Mesenchymal stem cell (in vitro differentiated cells and primary cell): ENCODE data around the gene WDR81.

Experiments
- DNase-seq: peaks from one replicate; pipeline ENCODE4 v3.0.0-alpha.2; 2013
- H2AFZ ChIP-seq: one replicate; pipeline ENCODE4 v1.6.1; 2013; ENCODE audit warnings: low read depth, mild to moderate bottlenecking, control low read depth, inconsistent platforms, low read length, moderate library complexity
- H2AK5ac ChIP-seq: 2 replicates; pipeline ENCODE4 v1.6.1; 2013; ENCODE audit warnings: low read length, moderate library complexity, mild to moderate bottlenecking, inconsistent platforms; ENCODE audit not compliant: severe bottlenecking
- H2BK120ac ChIP-seq: one replicate; pipeline ENCODE4 v1.6.1; 2013; ENCODE audit warnings: low read depth, mild to moderate bottlenecking, inconsistent platforms, low read length, moderate library complexity
- H2BK12ac ChIP-seq, 2 experiments: one replicate each; pipeline ENCODE4 v1.6.1; 2013; ENCODE audit warnings: inconsistent platforms in 2 of 2, low read length in 2 of 2, mild to moderate bottlenecking in 2 of 2, moderate library complexity in 2 of 2, control low read depth in 1 of 2
- H2BK15ac ChIP-seq: one replicate; pipeline ENCODE4 v1.6.1; 2013; ENCODE audit warnings: mild to moderate bottlenecking, low read depth, inconsistent platforms; ENCODE audit not compliant: poor library complexity, severe bottlenecking
- H2BK5ac ChIP-seq: 2 replicates; pipeline ENCODE4 v1.6.1; 2013; ENCODE audit warnings: low read depth, mild to moderate bottlenecking, low read length, control low read depth, inconsistent platforms; ENCODE audit not compliant: poor library complexity, severe bottlenecking
- H3K14ac ChIP-seq, 2 experiments: one replicate each; pipeline ENCODE4 v1.6.1; 2013; ENCODE audit warnings: inconsistent platforms in 2 of 2, low read length in 2 of 2, control low read depth in 1 of 2, mild to moderate bottlenecking in 1 of 2, moderate library complexity in 1 of 2
- H3K18ac ChIP-seq, 2 experiments: one replicate each; pipeline ENCODE4 v1.6.1; 2013; ENCODE audit warnings: inconsistent platforms in 2 of 2, low read length in 2 of 2, control low read depth in 1 of 2, low read depth in 1 of 2, mild to moderate bottlenecking in 1 of 2
- H3K23ac ChIP-seq, 2 experiments: one replicate each; pipeline ENCODE4 v1.6.1; 2013; ENCODE audit warnings: inconsistent platforms in 2 of 2, low read length in 2 of 2, mild to moderate bottlenecking in 2 of 2, moderate library complexity in 2 of 2, control low read depth in 1 of 2
- H3K27ac ChIP-seq: 2 replicates; pipeline ENCODE4 v1.5.1; 2013; ENCODE audit warnings: mild to moderate bottlenecking, moderate library complexity, low read length, control low read depth, inconsistent platforms; ENCODE audit not compliant: poor library complexity, severe bottlenecking
- H3K27me3 ChIP-seq, 2 experiments: 2 replicates each; pipeline versions ENCODE4 v1.6.1 to v1.7.0; 2013; ENCODE audit warnings: low read length in 2 of 2, mild to moderate bottlenecking in 2 of 2, moderate library complexity in 2 of 2, control low read depth in 1 of 2, inconsistent platforms in 1 of 2; ENCODE audit not compliant: control insufficient read depth in 1 of 2, insufficient read depth in 1 of 2
- H3K36me3 ChIP-seq, 2 experiments: 2 replicates each; pipeline versions ENCODE4 v1.6.1 to v1.7.0; 2013; ENCODE audit warnings: low read length in 2 of 2, control low read depth in 1 of 2, inconsistent platforms in 1 of 2, low read depth in 1 of 2, mild to moderate bottlenecking in 1 of 2; ENCODE audit not compliant: insufficient read depth in 2 of 2, control insufficient read depth in 1 of 2
- H3K4ac ChIP-seq, 2 experiments: one replicate each; pipeline ENCODE4 v1.6.1; 2013; ENCODE audit warnings: inconsistent platforms in 2 of 2, low read length in 2 of 2, mild to moderate bottlenecking in 2 of 2, moderate library complexity in 2 of 2, control low read depth in 1 of 2, low read depth in 1 of 2
- H3K4me1 ChIP-seq: 2 replicates; pipeline ENCODE4 v1.6.1; 2013; ENCODE audit warnings: low read depth, low read length, control low read depth; ENCODE audit not compliant: control insufficient read depth, insufficient read depth
- H3K4me2 ChIP-seq: 2 replicates; pipeline ENCODE4 v1.6.1; 2013; ENCODE audit warnings: low read length, mild to moderate bottlenecking, inconsistent platforms; ENCODE audit not compliant: poor library complexity, severe bottlenecking
- H3K4me3 ChIP-seq, 2 experiments: 2 replicates each; pipeline versions ENCODE4 v1.5.1 to v1.7.0; 2013; ENCODE audit warnings: low read length in 2 of 2, mild to moderate bottlenecking in 2 of 2, control low read depth in 1 of 2, low read depth in 1 of 2; ENCODE audit not compliant: insufficient read depth in 1 of 2
- H3K79me1 ChIP-seq: replicated peaks from 2 replicates; pipeline ENCODE4 v1.6.1; 2013; ENCODE audit warnings: mild to moderate bottlenecking, control low read depth, low read length, inconsistent platforms; ENCODE audit not compliant: poor library complexity, severe bottlenecking
- H3K9ac ChIP-seq: 2 replicates; pipeline ENCODE4 v1.7.0; 2013; ENCODE audit warnings: mild to moderate bottlenecking, low read length, moderate library complexity
- H3K9me3 ChIP-seq: 2 replicates; pipeline ENCODE4 v1.7.0; 2013; ENCODE audit warnings: mild to moderate bottlenecking, low read length; ENCODE audit not compliant: control insufficient read depth
- H4K8ac ChIP-seq: one replicate; pipeline ENCODE4 v1.6.1; 2013; ENCODE audit warnings: inconsistent platforms, mild to moderate bottlenecking, low read length, moderate library complexity
- H4K91ac ChIP-seq: one replicate; pipeline ENCODE4 v1.6.1; 2013; ENCODE audit warnings: mild to moderate bottlenecking, low read length, inconsistent platforms
- WGBS: methylation state at CpG from one replicate; pipeline ENCODE4 v1.1.7; 2013; ENCODE audit warnings: mixed read lengths; 5-methylcytosine and 5-hydroxymethylcytosine counted together

The WDR81 gene

GRCh38 chr17:1731194-1731506 lies 6.6 kb downstream of the WDR81 start:
- no peaks in the 10 kb centered on the region for H3K27me3 ChIP-seq
- H2AK5ac ChIP-seq: no peak overlapping the region
- H2BK120ac ChIP-seq: no peak overlapping the region
- 80% methylated on average over 7 of the region's 10 CpGs for WGBS
- peak overlapping the region in 1 of 2 experiments; percentile 56 for H3K4me3 ChIP-seq
- H3K4me2 ChIP-seq: no peak overlapping the region
- H3K27ac ChIP-seq: no peak overlapping the region
- peaks cover 59 to 68% of the 10 kb centered on the region in 2 experiments for H3K36me3 ChIP-seq
- H3K79me1 ChIP-seq: peaks cover 23% of the 10 kb centered on the region
- peak overlapping the region; percentile 14 for H4K91ac ChIP-seq
- H2BK15ac ChIP-seq: no peak overlapping the region
- peak overlapping the region in 1 of 2 experiments; percentile 71 for H3K18ac ChIP-seq
- H2BK5ac ChIP-seq: no peak overlapping the region
- H2AFZ ChIP-seq: no peak overlapping the region
- H2BK12ac ChIP-seq: peak overlapping the region in 1 of 2 experiments; percentile 70
- H3K4ac ChIP-seq: no peak overlapping the region
- H3K23ac ChIP-seq: no peak overlapping the region
- no peak overlapping the region for H4K8ac ChIP-seq
- no peak overlapping the region for H3K14ac ChIP-seq
- peak overlapping the region; percentile 88 for H3K9ac ChIP-seq
- no peak for DNase-seq
- H3K9me3 ChIP-seq: no peaks in the 10 kb centered on the region
- peaks cover 30% of the 10 kb centered on the region for H3K4me1 ChIP-seq

DNA sequence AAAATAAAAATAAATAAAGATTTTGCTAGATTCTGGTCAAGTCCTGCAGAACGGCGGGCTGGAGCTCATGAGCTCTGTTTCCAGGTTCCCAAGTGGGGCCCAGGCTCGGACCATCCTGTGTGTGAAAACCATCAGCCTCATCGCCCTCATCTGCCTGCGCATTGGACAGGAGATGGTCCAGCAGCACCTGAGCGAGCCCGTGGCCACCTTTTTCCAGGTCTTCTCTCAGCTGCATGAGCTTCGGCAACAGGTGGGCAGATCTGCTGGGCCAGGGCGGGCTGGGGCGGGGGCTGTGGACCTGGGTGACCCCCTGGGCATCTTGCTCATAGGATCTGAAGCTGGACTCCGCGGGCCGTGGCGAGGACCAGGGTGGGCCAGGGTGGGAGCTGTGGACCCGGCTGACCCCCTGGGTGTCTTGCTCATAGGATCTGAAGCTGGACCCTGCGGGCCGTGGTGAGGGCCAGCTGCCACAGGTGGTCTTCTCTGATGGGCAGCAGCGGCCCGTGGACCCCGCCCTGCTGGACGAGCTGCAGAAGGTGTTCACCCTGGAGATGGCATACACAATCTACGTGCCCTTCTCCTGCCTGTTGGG lies 7.8 kb downstream of the WDR81 start:
- H3K9me3 ChIP-seq: no peaks in the 10 kb centered on the region
- WGBS: 98% methylated on average over 22 of the region's 22 CpGs
- H2BK120ac ChIP-seq: no peak overlapping the region
- H3K4me1 ChIP-seq: peaks cover 39% of the 10 kb centered on the region
- no peak for DNase-seq
- H4K91ac ChIP-seq: no peak overlapping the region
- no peak overlapping the region for H3K18ac ChIP-seq
- no peak overlapping the region for H2BK5ac ChIP-seq
- no peak overlapping the region for H2AFZ ChIP-seq
- peaks cover 15% of the 10 kb centered on the region for H3K79me1 ChIP-seq
- no peaks in the 10 kb centered on the region for H3K27me3 ChIP-seq
- H3K27ac ChIP-seq: no peak overlapping the region
- peaks cover 53 to 68% of the 10 kb centered on the region in 2 experiments for H3K36me3 ChIP-seq
- H2AK5ac ChIP-seq: no peak overlapping the region
- H2BK12ac ChIP-seq: no peak overlapping the region
- H2BK15ac ChIP-seq: no peak overlapping the region
- no peak overlapping the region for H4K8ac ChIP-seq
- no peak overlapping the region for H3K4ac ChIP-seq
- no peak overlapping the region for H3K14ac ChIP-seq
- no peak overlapping the region for H3K23ac ChIP-seq
- no peak overlapping the region for H3K4me2 ChIP-seq
- no peak overlapping the region for H3K9ac ChIP-seq
- H3K4me3 ChIP-seq: no peak overlapping the region

- peak overlapping the region in 1 of 2 experiments; percentile 48 for H2BK12ac ChIP-seq
- peaks cover 14% of the 10 kb centered on the region for H3K79me1 ChIP-seq
- H3K9ac ChIP-seq: no peak overlapping the region
- H3K4me2 ChIP-seq: no peak overlapping the region
- H3K9me3 ChIP-seq: no peaks in the 10 kb centered on the region
- H4K91ac ChIP-seq: no peak overlapping the region
- WGBS: 86% methylated on average over 11 of the region's 11 CpGs
- H3K27me3 ChIP-seq: no peaks in the 10 kb centered on the region
- H3K23ac ChIP-seq: no peak overlapping the region
- no peak overlapping the region for H2BK120ac ChIP-seq
- H4K8ac ChIP-seq: no peak overlapping the region
- H2BK15ac ChIP-seq: no peak overlapping the region
- no peak overlapping the region for H3K4me3 ChIP-seq
- H3K27ac ChIP-seq: no peak overlapping the region
- H3K14ac ChIP-seq: no peak overlapping the region
- no peak overlapping the region for H3K18ac ChIP-seq
- H2AK5ac ChIP-seq: peak overlapping the region; percentile 23
- H3K36me3 ChIP-seq: peaks cover 53 to 68% of the 10 kb centered on the region in 2 experiments
- H2AFZ ChIP-seq: no peak overlapping the region
- DNase-seq: no peak
- peaks cover 45% of the 10 kb centered on the region for H3K4me1 ChIP-seq
- no peak overlapping the region for H3K4ac ChIP-seq
- H2BK5ac ChIP-seq: no peak overlapping the region
Observed at GRCh38 chr17:1732833-1733321, 8.4 kb downstream of the WDR81 start.

DNA sequence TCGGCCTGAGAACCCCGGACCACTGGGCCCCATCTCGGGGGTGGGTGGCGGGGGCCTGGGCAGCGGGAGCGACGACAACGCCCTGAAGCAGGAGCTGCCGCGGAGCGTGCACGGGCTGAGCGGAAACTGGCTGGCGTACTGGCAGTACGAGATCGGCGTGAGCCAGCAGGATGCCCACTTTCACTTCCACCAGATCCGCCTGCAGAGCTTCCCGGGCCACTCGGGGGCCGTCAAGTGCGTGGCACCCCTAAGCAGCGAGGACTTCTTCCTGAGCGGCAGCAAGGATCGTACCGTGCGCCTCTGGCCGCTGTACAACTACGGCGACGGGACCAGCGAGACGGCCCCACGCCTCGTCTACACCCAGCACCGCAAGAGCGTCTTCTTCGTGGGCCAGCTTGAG lies 9.3 kb downstream of the WDR81 start:
- no peak overlapping the region for H3K4me2 ChIP-seq
- H4K91ac ChIP-seq: no peak overlapping the region
- no peaks in the 10 kb centered on the region for H3K27me3 ChIP-seq
- no peak overlapping the region for H3K23ac ChIP-seq
- no peak overlapping the region for H2AFZ ChIP-seq
- H3K18ac ChIP-seq: no peak overlapping the region
- H3K9ac ChIP-seq: no peak overlapping the region
- H4K8ac ChIP-seq: no peak overlapping the region
- peaks cover 44% of the 10 kb centered on the region for H3K4me1 ChIP-seq
- DNase-seq: no peak
- no peak overlapping the region for H2BK12ac ChIP-seq
- H3K79me1 ChIP-seq: peaks cover 11% of the 10 kb centered on the region
- WGBS: 97% methylated on average over 38 of the region's 38 CpGs
- H2AK5ac ChIP-seq: no peak overlapping the region
- peaks cover 50 to 65% of the 10 kb centered on the region in 2 experiments for H3K36me3 ChIP-seq
- no peaks in the 10 kb centered on the region for H3K9me3 ChIP-seq
- H2BK120ac ChIP-seq: no peak overlapping the region
- no peak overlapping the region for H2BK15ac ChIP-seq
- no peak overlapping the region for H3K27ac ChIP-seq
- no peak overlapping the region for H3K4me3 ChIP-seq
- H2BK5ac ChIP-seq: no peak overlapping the region
- H3K4ac ChIP-seq: no peak overlapping the region
- H3K14ac ChIP-seq: no peak overlapping the region
